ENCODE data around the gene MYEOV.

MYEOV gene

DNA sequence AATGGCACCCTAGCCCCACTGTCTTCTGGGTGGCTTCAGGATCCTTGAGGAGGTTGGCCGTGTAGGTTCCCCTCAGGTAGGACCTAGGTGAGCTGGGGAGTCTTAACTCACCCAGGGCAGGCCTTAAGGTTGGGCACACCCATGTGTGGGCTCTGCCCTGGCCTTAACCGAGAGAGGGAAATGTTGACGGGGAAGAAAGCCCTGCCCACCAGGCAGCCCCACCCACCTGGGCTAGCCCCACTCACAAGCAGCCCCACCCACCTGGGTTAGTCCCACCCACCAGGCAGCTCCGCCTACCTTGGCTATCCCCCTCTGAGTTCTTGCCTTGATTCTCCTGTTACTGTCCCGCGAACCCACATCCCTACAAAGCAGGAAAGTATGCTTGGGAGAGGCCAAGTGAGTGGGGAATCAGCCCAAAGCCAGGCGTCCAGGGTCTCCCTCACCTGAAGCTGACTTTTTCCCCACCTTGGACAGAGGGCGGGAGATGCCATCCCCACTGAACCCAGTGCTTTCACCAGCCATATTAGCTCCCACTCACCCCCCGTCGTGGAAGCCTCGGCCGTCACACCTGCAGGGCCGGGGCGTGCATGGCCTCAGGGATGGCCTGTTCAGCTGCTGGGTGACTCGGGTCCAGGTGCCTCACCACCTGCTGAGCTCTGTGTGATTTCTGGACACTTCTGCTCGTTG lies at the start of gene MYEOV:
TSS of gene MYEOV (plus strand) at position 337 of the 687 bp plus-strand sequence. CDS start 1,200 bp downstream, outside the sequence.
- TF ChIP-seq, protein P1, sequence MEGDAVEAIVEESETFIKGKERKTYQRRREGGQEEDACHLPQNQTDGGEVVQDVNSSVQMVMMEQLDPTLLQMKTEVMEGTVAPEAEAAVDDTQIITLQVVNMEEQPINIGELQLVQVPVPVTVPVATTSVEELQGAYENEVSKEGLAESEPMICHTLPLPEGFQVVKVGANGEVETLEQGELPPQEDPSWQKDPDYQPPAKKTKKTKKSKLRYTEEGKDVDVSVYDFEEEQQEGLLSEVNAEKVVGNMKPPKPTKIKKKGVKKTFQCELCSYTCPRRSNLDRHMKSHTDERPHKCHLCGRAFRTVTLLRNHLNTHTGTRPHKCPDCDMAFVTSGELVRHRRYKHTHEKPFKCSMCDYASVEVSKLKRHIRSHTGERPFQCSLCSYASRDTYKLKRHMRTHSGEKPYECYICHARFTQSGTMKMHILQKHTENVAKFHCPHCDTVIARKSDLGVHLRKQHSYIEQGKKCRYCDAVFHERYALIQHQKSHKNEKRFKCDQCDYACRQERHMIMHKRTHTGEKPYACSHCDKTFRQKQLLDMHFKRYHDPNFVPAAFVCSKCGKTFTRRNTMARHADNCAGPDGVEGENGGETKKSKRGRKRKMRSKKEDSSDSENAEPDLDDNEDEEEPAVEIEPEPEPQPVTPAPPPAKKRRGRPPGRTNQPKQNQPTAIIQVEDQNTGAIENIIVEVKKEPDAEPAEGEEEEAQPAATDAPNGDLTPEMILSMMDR (IDR thresholded peaks at IDR 0.05; ENCODE audit: insufficient read depth, low read length, missing control alignments) = no peak
- CTCF ChIA-PET = interaction anchor here (0.9 to 4.6 kb wide), 9 partner anchors 11 to 376 kb away, joined by 3 to 39 read pairs (median 11); no protein-coding TSS in a partner anchor
- DNase-seq (ENCODE audit: low read depth, low spot score) = no peak
- POLR2A ChIA-PET = interaction anchor here (1.3 kb wide), 1 partner anchor 150 kb away, joined by 3 read pairs; no protein-coding TSS in a partner anchor
- H3K4me3 ChIP-seq (ENCODE audit: low read depth, low read length) = no peak within 1 kb of the TSS

DNA sequence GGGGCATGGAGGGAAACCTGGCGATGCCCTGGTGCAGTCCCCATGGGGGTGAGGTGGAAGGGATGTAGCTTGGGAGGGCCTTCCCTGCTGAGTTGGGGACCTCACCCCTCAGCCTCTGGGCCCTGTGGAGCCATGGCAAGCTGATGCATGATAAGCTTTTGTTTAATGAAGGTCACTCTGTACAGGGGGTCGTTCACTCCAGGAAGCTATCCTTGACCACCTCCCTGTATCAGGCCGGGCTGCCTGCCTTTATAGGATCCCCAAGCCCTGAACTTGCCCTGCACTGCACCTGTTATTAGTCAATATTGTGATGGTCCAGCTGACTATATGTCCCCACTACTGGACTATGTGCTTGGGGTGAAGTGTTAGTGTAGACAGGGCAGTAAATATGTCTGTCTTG lies 49.7 kb upstream of the MYEOV start:
- TF ChIP-seq, protein P1 (IDR thresholded peaks at IDR 0.05; ENCODE audit: insufficient read depth, low read length, missing control alignments) = no peak
- no peak overlapping the region for H3K4me3 ChIP-seq (ENCODE audit: low read depth, low read length)
- DNase-seq (ENCODE audit: low read depth, low spot score) = no peak
- ChIA-PET POLR2A (no interaction called here), CTCF (interaction anchor here (1.1 to 1.2 kb wide), 2 partner anchors 49 to 143 kb away, joined by 3 to 4 read pairs; no protein-coding TSS in a partner anchor)

DNA sequence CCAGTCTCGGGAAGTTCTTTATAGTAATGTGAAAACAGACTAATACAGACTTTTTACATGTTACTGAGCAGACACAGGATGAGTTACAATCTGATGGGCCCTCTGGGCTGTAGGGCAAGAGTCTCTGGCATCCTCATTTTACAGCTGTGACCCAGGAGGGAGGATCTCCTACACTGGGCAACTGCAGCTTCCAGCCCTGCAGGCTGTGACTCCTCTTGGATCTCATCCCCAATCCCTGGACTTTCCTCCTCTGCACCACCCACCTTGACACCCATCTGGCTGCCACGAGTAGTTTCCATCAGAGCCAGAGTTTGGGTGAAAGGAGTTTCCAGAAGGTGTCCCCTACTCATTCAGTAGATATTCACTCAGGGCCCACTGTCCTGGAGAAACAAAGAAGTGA lies 48.9 kb upstream of the MYEOV start:
- POLR2A ChIA-PET = no interaction called here
- H3K4me3 ChIP-seq (ENCODE audit: low read depth, low read length) = no peak overlapping the region
- CTCF ChIA-PET = no interaction called here

DNA sequence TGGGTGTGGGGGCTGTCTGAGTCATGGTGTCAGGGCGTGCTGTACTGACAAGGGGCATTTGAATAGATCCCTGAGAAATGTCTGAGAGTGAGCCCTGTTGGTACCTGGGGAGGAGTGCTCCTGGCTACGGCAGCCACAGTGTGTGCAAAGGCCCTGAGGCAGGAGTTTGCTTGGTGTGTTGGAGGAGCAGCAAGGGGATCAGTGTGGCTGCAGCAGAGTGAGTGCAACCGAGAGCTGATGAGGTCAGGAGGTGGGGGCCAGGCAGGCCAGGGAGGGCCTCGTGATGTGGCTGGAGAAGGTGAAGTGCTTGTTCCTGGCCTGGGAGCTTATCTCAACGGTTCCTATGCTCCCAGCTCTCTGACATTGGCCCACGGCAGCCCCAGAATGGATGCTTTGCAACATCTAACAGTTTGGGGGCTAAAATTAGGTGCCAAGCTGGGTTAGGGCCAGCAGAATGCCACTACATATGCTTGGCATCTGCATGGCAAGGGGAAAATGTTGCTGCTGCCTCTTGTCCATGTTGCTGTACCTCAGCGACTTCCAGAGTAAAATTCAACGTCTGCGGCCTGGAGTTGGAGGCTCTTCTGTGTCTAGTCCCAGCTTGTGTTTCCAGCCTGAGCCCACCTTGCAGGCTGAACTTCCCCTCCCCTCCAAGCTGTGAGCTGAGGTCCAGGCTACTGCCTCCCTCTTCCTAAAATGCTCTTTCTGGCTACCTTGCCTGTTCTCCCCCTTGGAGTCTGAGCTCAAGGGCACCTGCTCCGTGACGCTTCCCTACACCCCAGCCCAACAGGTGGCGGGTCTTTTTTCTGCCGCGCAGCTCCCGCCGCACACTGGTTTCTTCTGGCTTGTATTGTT lies 48.2 kb upstream of the MYEOV start:
- DNase-seq (ENCODE audit: low read depth, low spot score) = no peak
- ChIA-PET CTCF (interaction anchor here (0.7 kb wide), 1 partner anchor 399 kb away, joined by 3 read pairs; no protein-coding TSS in a partner anchor), POLR2A (no interaction called here)
- TF ChIP-seq, protein P1 (IDR thresholded peaks at IDR 0.05; ENCODE audit: insufficient read depth, low read length, missing control alignments) = no peak
- H3K4me3 ChIP-seq (ENCODE audit: low read depth, low read length) = no peak overlapping the region

More for the DNA sequence above, 48.9 kb upstream of the MYEOV start:
- TF ChIP-seq, protein P1 (IDR thresholded peaks at IDR 0.05; ENCODE audit: insufficient read depth, low read length, missing control alignments) = no peak
- DNase-seq (ENCODE audit: low read depth, low spot score) = no peak

DNA sequence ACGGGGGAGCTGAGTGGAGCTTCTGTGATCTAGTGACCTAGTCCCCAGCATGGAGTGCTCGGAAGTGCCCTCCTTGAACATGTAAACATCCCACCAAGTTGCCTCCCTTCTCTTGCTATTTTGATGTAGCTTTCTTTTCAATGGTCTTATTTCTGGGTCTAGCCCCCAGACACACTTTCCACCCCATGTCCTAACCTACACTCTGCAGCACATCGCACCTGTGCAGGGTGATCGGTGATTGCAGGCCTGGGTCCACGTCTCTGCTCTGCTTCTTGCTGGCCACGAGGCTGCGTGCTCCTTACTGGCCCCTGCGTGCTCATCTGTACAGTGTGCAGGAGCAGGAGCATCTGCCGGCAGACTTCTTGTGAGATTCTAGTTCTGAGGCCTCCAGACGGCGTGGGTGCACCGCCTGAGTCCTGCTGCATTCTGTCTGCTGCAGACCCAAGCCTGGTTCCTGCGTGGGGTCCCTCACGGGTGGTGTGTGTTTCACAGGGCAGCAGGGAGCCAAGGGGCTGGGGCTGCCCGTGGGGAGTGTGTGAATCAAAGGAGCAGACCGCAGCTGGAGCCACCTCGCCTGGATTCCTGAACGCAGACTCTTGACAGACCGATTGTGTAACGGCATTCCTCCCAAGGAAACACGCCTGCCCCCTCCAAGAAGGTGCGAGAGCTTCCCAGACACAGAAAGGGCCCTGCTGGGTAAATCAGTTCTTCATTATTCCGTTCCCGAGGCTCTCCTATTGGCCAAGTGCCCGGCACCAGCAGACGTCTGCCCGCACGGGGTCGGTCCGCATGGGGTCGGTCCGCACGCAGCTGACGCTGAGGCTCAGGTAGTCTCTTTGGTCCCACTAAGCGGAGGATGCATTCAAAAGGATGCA lies 44.4 kb upstream of the MYEOV start:
- TF ChIP-seq, protein P1 (IDR thresholded peaks at IDR 0.05; ENCODE audit: insufficient read depth, low read length, missing control alignments) = no peak
- ChIA-PET CTCF (interaction anchor here (1.1 to 2.0 kb wide), 2 partner anchors 8 to 10 kb away, joined by 4 to 5 read pairs; no protein-coding TSS in a partner anchor), POLR2A (interaction anchor here (0.9 kb wide), 1 partner anchor 48 kb away, joined by 3 read pairs; no protein-coding TSS in a partner anchor)
- DNase-seq (ENCODE audit: low read depth, low spot score) = peak; percentile 23
- H3K4me3 ChIP-seq (ENCODE audit: low read depth, low read length) = no peak overlapping the region
